Fibroblast of villous mesenchyme (primary cell): ENCODE measurements around the gene TCEA2. TPM values are rescaled to one million over a fixed set of nuclear protein-coding genes. Genes with fewer than 3 reads are reported as not detected.

Source experiments
- DNase-seq: peaks from one replicate; pipeline ENCODE4 v3.0.0-alpha.2; 2010; ENCODE audit warnings: low read depth
- H3K4me3 ChIP-seq: 2 replicates; pipeline ENCODE4 v1.5.1; 2011; ENCODE audit warnings: low read depth, mild to moderate bottlenecking, low read length
- total RNA-seq: library from RNA; depleted of rRNA; stranded (reverse); fragments of >200 nt; gene quantifications from 2 replicates; pipeline ENCODE4 v1.2.3, GENCODE V29; 2012
- TF ChIP-seq, protein P1 (sequence below): IDR thresholded peaks from 2 replicates; pipeline ENCODE4 v1.5.1; 2012; ENCODE audit warnings: low read depth, mild to moderate bottlenecking, low read length; ENCODE audit not compliant: insufficient read depth

Gene TCEA2
- total RNA-seq, 1 donor: 20.7 TPM

DNA sequence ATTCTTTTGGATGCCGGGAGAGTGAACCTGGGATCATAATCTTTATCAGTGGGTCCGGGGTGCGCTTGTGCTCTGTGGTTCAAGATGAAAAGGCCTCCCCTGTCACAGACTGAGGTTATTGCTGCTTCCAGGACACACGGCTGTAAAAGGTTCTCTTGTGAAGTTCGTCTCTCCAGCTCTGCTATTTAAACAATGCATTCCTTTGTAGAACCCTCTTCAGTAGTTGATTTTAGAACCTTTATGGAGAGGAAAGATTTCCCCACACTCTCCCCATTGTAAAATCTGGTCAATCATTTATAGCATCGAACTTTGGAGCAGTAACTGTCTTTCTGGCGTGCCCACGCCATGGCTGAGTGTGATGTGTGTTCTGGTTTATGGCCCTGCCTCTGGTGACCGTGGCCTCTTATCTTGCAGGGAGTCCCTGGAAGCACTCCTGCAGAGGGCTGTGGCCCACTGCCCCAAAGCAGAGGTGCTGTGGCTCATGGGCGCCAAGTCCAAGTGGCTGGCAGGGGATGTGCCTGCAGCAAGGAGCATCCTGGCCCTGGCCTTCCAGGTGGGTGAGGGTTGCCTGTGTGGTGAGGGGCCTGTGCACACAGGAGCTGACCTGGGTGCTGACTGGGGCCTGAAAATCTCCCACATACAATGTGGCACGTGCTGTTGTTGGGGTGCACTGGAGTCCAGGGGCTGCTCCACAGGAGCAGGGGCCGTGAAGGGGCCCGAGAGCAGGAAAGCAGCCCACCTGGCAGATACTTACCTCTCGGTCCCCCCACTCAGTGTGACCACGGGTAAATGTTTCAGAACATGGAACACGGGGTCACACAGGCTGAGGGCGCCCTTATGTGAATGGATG is 38.6 kb upstream of the TCEA2 start:
- DNase-seq: no peak
- no peak overlapping the region for H3K4me3 ChIP-seq
- TF ChIP-seq, protein P1, sequence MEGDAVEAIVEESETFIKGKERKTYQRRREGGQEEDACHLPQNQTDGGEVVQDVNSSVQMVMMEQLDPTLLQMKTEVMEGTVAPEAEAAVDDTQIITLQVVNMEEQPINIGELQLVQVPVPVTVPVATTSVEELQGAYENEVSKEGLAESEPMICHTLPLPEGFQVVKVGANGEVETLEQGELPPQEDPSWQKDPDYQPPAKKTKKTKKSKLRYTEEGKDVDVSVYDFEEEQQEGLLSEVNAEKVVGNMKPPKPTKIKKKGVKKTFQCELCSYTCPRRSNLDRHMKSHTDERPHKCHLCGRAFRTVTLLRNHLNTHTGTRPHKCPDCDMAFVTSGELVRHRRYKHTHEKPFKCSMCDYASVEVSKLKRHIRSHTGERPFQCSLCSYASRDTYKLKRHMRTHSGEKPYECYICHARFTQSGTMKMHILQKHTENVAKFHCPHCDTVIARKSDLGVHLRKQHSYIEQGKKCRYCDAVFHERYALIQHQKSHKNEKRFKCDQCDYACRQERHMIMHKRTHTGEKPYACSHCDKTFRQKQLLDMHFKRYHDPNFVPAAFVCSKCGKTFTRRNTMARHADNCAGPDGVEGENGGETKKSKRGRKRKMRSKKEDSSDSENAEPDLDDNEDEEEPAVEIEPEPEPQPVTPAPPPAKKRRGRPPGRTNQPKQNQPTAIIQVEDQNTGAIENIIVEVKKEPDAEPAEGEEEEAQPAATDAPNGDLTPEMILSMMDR: no peak

DNA sequence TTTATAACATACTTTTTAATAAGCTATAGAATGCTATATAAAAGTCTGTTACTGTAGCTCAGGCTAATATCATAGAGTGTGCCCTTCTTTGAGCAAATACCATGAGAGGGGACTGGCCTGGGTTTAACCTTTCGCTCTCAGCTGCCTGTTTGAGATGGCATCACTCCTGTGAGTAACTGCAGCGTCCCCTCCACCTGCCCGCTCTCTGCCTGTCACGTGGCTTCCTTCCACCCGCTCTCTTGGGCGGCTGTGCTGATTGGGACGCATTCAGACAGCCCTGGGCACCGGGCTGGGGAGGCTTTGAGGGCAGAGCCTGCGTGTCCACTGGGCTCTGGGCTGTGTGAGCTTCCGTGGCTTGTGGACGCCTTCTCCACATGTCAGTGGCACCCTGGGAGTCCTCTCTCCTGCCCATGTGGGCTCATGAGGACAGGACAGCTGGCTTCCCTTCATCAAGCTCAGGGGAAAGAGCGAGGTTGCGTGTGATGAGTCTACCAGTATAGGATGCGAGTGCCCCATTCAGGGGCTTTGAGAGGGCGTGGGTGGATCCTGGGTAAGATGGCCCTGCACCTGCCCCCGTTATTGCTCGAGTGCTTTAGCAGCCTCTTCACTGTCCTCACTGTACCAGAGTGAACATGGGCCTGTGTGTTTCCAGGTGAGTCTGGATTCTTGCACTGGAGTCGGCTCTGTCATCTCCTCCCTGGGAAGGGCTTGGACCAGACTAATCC is 37.7 kb upstream of the TCEA2 start:
- DNase-seq: no peak
- H3K4me3 ChIP-seq: no peak overlapping the region
- TF ChIP-seq, protein P1: no peak

DNA sequence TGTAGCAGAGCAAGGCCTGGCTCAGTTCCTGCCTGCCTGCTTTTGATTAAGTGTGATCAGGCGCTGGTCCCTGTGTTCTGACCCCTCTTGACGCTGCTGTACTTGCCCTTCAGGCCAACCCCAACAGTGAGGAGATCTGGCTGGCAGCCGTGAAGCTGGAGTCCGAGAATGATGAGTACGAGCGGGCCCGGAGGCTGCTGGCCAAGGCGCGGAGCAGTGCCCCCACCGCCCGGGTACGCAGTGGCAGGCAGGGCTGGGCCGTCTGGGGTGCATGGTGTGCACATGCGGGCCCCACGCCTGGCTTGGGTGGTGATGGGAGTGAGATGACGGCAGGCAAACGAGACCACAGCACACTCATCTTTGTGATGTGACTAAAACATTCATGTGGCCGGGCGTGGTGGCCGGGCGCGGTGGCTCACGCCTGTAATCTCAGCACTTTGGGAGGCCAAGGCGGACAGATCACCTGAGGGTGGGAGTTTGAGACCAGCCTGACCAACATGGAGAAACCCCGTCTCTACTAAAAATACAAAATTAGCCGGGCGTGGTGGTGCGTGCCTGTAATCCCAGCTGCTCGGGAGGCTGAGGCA is 37.1 kb upstream of the TCEA2 start:
- DNase-seq: no peak
- TF ChIP-seq, protein P1: no peak
- H3K4me3 ChIP-seq: no peak overlapping the region

DNA sequence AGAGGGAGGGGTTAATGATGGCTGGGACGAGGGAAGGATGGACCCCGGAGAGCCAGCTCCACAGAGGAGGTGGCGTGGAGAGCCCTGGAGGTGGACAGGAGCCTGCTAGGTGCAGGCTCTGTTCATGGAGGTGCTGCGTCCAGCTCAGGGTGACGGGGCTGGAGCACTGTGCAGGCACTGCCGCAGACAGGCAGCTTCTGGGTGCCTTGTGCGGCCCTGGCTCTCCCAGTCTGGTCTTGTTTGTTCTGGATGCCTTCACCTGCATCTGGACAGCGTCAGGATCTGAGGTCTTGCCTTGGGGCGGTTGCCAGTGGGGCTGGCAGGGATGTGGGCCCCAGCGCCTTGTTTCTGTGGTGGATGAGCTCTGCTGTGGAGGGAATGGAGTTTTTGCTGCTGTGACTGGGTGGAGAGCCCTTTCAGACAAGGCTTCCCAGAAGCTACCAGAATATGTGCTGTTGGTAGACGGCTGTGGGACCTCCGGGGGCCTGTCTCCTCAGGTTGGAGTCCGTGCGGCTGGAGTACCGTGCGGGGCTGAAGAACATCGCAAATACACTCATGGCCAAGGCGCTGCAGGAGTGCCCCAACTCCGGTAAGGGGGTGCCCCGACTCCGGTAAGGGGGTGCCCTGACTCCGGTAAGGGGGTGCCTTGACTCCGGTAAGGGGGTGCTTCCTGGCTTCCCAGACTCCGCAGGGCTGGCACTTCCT is 34.9 kb upstream of the TCEA2 start:
- TF ChIP-seq, protein P1: no peak
- no peak overlapping the region for H3K4me3 ChIP-seq
- DNase-seq: no peak

DNA sequence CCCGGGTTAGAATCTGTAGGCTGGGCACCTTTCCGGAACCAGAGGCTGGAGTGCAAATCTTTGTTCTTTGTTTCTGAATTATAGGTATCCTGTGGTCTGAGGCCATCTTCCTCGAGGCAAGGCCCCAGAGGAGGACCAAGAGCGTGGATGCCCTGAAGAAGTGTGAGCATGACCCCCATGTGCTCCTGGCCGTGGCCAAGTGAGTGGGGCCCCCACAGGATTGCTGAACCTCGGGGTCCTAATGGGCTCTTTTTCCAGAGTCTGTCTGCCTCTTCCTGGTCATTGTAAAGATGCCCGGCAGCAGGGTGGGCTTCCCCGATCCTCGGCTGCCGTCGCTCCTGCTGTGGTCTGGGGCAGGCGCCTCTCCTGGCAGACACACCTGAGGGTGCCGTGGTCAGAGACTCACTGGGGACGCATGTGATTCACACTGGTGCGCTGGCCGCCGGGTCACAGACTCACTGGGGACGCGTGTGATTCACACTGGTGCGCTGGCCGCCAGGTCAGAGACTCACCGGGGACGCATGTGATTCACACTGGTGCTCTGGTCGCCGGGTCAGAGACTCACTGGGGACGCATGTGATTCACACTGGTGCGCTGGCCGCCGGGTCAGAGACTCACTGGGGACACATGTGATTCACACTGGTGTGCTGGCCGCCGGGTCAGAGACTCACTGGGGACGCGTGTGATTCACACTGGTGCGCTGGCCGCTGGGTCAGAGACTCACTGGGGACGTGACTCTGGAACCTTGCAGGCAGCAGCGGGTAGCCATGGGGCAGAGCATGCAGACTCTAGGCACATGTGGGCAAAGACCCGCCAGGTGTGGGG is 33.5 kb upstream of the TCEA2 start:
- H3K4me3 ChIP-seq: no peak overlapping the region
- DNase-seq: no peak
- TF ChIP-seq, protein P1: no peak
